ENCODE results near the gene POU2F2. TPM values are rescaled to one million over a fixed set of nuclear protein-coding genes. Genes with fewer than 3 reads are reported as not detected.

POU2F2 gene
- total and polyA plus RNA-seq, 2 experiments from 2014 or later, result 2.3 to 4.6 TPM

DNA sequence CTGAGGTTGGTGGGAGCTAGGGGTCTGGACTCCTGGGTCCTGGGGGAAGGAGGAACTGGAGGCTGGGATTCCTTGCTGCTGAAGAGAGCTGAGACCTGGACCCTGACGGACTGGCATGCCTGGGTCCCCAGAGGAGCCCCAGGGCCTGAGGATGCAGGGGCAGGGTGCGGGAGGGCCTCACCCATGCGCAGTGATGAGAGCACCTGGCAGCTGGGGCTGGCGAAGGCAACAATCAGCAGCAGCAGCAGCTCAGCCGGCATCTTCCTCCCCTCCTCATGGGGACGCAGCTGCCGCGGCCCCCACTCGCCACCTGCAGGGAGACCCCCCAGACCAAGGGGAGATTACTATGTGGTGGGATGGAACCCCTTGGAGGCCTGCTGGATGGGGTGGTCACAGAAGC is 66.7 kb downstream of the POU2F2 start:
- ATAC-seq, result no peak
- no peak for DNase-seq (ENCODE audit: low spot score)
- Mint-ChIP-seq H3K27me3 (ENCODE audit: insufficient read depth, low read depth, poor library complexity) (peaks cover 10% of the 10 kb centered on the region), H3K9me3 (0 out of 3 replicates have a peak, but pooled peaks cover 2% of the 10 kb centered on the region), H3K4me3 (no peak overlapping the region), H3K27ac (no peak overlapping the region), H3K36me3 (ENCODE audit: low read depth) (peaks cover 37% of the 10 kb centered on the region), H3K4me1 (peaks cover 4% of the 10 kb centered on the region)
- Histone ChIP-seq H3K79me2 (replicated peaks; ENCODE audit: insufficient read depth) (peaks cover 28% of the 10 kb centered on the region), H3K27me3 (ENCODE audit: insufficient read depth) (no peaks in the 10 kb centered on the region), H3K4me2 (no peak overlapping the region), H3K9me2 (ENCODE audit: insufficient read depth) (no peaks in the 10 kb centered on the region), H4K20me1 (replicated peaks; ENCODE audit: insufficient read depth) (peaks cover 12% of the 10 kb centered on the region), H3F3A (replicated peaks; ENCODE audit: low read depth) (peaks cover 6% of the 10 kb centered on the region; the same call in 1 of the 2 replicates), H3K4me1 (ENCODE audit: insufficient read depth) (peaks cover 17% of the 10 kb centered on the region), H2AFZ (no peak overlapping the region), H3K27ac (ENCODE audit: low read depth) (no peak overlapping the region), H3K4me3 (no peak overlapping the region), H3K36me3 (ENCODE audit: insufficient read depth) (peaks cover 3% of the 10 kb centered on the region; the same call in 1 of the 2 replicates)
- TF ChIP-seq, protein P1, sequence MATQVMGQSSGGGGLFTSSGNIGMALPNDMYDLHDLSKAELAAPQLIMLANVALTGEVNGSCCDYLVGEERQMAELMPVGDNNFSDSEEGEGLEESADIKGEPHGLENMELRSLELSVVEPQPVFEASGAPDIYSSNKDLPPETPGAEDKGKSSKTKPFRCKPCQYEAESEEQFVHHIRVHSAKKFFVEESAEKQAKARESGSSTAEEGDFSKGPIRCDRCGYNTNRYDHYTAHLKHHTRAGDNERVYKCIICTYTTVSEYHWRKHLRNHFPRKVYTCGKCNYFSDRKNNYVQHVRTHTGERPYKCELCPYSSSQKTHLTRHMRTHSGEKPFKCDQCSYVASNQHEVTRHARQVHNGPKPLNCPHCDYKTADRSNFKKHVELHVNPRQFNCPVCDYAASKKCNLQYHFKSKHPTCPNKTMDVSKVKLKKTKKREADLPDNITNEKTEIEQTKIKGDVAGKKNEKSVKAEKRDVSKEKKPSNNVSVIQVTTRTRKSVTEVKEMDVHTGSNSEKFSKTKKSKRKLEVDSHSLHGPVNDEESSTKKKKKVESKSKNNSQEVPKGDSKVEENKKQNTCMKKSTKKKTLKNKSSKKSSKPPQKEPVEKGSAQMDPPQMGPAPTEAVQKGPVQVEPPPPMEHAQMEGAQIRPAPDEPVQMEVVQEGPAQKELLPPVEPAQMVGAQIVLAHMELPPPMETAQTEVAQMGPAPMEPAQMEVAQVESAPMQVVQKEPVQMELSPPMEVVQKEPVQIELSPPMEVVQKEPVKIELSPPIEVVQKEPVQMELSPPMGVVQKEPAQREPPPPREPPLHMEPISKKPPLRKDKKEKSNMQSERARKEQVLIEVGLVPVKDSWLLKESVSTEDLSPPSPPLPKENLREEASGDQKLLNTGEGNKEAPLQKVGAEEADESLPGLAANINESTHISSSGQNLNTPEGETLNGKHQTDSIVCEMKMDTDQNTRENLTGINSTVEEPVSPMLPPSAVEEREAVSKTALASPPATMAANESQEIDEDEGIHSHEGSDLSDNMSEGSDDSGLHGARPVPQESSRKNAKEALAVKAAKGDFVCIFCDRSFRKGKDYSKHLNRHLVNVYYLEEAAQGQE (IDR thresholded peaks at IDR 0.05; ENCODE audit: unreplicated experiment), result no peak
- TF ChIP-seq, protein P2, sequence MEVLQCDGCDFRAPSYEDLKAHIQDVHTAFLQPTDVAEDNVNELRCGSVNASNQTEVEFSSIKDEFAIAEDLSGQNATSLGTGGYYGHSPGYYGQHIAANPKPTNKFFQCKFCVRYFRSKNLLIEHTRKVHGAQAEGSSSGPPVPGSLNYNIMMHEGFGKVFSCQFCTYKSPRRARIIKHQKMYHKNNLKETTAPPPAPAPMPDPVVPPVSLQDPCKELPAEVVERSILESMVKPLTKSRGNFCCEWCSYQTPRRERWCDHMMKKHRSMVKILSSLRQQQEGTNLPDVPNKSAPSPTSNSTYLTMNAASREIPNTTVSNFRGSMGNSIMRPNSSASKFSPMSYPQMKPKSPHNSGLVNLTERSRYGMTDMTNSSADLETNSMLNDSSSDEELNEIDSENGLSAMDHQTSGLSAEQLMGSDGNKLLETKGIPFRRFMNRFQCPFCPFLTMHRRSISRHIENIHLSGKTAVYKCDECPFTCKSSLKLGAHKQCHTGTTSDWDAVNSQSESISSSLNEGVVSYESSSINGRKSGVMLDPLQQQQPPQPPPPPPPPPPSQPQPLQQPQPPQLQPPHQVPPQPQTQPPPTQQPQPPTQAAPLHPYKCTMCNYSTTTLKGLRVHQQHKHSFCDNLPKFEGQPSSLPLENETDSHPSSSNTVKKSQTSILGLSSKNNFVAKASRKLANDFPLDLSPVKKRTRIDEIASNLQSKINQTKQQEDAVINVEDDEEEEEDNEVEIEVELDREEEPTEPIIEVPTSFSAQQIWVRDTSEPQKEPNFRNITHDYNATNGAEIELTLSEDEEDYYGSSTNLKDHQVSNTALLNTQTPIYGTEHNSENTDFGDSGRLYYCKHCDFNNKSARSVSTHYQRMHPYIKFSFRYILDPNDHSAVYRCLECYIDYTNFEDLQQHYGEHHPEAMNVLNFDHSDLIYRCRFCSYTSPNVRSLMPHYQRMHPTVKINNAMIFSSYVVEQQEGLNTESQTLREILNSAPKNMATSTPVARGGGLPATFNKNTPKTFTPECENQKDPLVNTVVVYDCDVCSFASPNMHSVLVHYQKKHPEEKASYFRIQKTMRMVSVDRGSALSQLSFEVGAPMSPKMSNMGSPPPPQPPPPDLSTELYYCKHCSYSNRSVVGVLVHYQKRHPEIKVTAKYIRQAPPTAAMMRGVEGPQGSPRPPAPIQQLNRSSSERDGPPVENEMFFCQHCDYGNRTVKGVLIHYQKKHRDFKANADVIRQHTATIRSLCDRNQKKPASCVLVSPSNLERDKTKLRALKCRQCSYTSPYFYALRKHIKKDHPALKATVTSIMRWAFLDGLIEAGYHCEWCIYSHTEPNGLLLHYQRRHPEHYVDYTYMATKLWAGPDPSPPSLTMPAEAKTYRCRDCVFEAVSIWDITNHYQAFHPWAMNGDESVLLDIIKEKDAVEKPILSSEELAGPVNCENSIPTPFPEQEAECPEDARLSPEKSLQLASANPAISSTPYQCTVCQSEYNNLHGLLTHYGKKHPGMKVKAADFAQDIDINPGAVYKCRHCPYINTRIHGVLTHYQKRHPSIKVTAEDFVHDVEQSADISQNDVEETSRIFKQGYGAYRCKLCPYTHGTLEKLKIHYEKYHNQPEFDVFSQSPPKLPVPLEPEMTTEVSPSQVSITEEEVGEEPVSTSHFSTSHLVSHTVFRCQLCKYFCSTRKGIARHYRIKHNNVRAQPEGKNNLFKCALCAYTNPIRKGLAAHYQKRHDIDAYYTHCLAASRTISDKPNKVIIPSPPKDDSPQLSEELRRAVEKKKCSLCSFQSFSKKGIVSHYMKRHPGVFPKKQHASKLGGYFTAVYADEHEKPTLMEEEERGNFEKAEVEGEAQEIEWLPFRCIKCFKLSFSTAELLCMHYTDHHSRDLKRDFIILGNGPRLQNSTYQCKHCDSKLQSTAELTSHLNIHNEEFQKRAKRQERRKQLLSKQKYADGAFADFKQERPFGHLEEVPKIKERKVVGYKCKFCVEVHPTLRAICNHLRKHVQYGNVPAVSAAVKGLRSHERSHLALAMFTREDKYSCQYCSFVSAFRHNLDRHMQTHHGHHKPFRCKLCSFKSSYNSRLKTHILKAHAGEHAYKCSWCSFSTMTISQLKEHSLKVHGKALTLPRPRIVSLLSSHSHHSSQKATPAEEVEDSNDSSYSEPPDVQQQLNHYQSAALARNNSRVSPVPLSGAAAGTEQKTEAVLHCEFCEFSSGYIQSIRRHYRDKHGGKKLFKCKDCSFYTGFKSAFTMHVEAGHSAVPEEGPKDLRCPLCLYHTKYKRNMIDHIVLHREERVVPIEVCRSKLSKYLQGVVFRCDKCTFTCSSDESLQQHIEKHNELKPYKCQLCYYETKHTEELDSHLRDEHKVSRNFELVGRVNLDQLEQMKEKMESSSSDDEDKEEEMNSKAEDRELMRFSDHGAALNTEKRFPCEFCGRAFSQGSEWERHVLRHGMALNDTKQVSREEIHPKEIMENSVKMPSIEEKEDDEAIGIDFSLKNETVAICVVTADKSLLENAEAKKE (CRISPR knock-in tag; IDR thresholded peaks at IDR 0.05), result no peak
- TF ChIP-seq ZNF331 (CRISPR knock-in tag; IDR thresholded peaks at IDR 0.05; ENCODE audit: low read depth) (no peak), JUNB (IDR thresholded peaks at IDR 0.05; ENCODE audit: unreplicated experiment) (no peak), EZH2 (IDR thresholded peaks at IDR 0.05; ENCODE audit: low read depth, unreplicated experiment) (no peak), EZH2phosphoT487 (IDR thresholded peaks at IDR 0.05; ENCODE audit: unreplicated experiment) (no peak), STAT1 (IDR thresholded peaks at IDR 0.05; ENCODE audit: unreplicated experiment) (no peak), POLR2AphosphoS5 (IDR thresholded peaks at IDR 0.05; ENCODE audit: low read depth) (no peak), NANOG (IDR thresholded peaks at IDR 0.05; ENCODE audit: borderline replicate concordance) (no peak), CREB1 (CRISPR knock-in tag; IDR thresholded peaks at IDR 0.05; ENCODE audit: low read depth) (no peak), ZNF114 (CRISPR knock-in tag; IDR thresholded peaks at IDR 0.05) (no peak)
- TF ChIP-seq, protein P3, sequence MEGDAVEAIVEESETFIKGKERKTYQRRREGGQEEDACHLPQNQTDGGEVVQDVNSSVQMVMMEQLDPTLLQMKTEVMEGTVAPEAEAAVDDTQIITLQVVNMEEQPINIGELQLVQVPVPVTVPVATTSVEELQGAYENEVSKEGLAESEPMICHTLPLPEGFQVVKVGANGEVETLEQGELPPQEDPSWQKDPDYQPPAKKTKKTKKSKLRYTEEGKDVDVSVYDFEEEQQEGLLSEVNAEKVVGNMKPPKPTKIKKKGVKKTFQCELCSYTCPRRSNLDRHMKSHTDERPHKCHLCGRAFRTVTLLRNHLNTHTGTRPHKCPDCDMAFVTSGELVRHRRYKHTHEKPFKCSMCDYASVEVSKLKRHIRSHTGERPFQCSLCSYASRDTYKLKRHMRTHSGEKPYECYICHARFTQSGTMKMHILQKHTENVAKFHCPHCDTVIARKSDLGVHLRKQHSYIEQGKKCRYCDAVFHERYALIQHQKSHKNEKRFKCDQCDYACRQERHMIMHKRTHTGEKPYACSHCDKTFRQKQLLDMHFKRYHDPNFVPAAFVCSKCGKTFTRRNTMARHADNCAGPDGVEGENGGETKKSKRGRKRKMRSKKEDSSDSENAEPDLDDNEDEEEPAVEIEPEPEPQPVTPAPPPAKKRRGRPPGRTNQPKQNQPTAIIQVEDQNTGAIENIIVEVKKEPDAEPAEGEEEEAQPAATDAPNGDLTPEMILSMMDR (conservative IDR thresholded peaks at IDR 0.05; ENCODE audit: low read depth in 2 of 2), result no peak
- TF ChIP-seq, protein P4, sequence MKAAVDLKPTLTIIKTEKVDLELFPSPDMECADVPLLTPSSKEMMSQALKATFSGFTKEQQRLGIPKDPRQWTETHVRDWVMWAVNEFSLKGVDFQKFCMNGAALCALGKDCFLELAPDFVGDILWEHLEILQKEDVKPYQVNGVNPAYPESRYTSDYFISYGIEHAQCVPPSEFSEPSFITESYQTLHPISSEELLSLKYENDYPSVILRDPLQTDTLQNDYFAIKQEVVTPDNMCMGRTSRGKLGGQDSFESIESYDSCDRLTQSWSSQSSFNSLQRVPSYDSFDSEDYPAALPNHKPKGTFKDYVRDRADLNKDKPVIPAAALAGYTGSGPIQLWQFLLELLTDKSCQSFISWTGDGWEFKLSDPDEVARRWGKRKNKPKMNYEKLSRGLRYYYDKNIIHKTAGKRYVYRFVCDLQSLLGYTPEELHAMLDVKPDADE (IDR thresholded peaks at IDR 0.05), result no peak

Data from GM23338 (cell line).